K562 (cell line): ENCODE results near the gene DNAAF3. TPM values are rescaled to one million over a fixed set of nuclear protein-coding genes. Genes with fewer than 3 reads are reported as not detected.

Experiments used
- ARHGAP35 ChIP-seq: fragments of 450-650 bp; IDR thresholded peaks from 2 replicates; pipeline ENCODE4 v1.6.1; 2018; ENCODE audit not compliant: partially characterized antibody
- BRF1 ChIP-seq: IDR thresholded peaks from 3 replicates; pipeline ENCODE4 v1.6.1; 2011; ENCODE audit warnings: borderline replicate concordance, mild to moderate bottlenecking; ENCODE audit not compliant: insufficient read length; ENCODE audit errors: extremely low read depth
- CBX5 ChIP-seq: IDR thresholded peaks from 2 replicates; pipeline ENCODE4 v1.6.1; 2014; ENCODE audit warnings: low read depth, borderline replicate concordance
- DACH1 ChIP-seq: fragments of 450-650 bp; IDR thresholded peaks from 2 replicates; pipeline ENCODE4 v1.6.1; 2018; ENCODE audit not compliant: partially characterized antibody
- ELK1 ChIP-seq: sonication (generic); formaldehyde crosslinking; IDR thresholded peaks from 2 replicates; pipeline ENCODE4 v1.8.1; 2022; ENCODE audit warnings: missing genetic modification reagents
- FUS ChIP-seq: fragments of 200-400 bp; formaldehyde crosslinking; optimal IDR thresholded peaks from 2 replicates; pipeline ENCODE3; 2017; ENCODE audit warnings: low read depth, low read length
- GMEB1 ChIP-seq: fragments of 250-450 bp; sonication (Bioruptor Pico); IDR thresholded peaks from 2 replicates; pipeline ENCODE4 v1.4.0; 2020; ENCODE audit warnings: mild to moderate bottlenecking
- HDAC6 ChIP-seq: IDR thresholded peaks from 2 replicates; pipeline ENCODE4 v1.6.1; 2012; ENCODE audit warnings: low read depth, mild to moderate bottlenecking, control low read depth, inconsistent platforms, low read length, moderate library complexity
- MIER1 ChIP-seq: fragments of 450-650 bp; IDR thresholded peaks from 2 replicates; pipeline ENCODE4 v1.6.1; 2016; ENCODE audit warnings: antibody characterized with exemption, mild to moderate bottlenecking, low read depth
- MTA3 ChIP-seq: fragments of 450-650 bp; formaldehyde crosslinking; IDR thresholded peaks from 2 replicates; pipeline ENCODE4 v1.6.1; 2017; ENCODE audit warnings: mild to moderate bottlenecking, borderline replicate concordance
- OTX1 ChIP-seq: fragments of 450-650 bp; formaldehyde crosslinking; IDR thresholded peaks from 2 replicates; pipeline ENCODE4 v1.4.0; 2022; ENCODE audit warnings: mild to moderate bottlenecking
- PTTG1 ChIP-seq: fragments of 450-650 bp; IDR thresholded peaks from 2 replicates; pipeline ENCODE4 v1.6.1; 2016; ENCODE audit warnings: low read depth, mild to moderate bottlenecking, missing genetic modification characterization, missing compliant biosample characterization
- SREBF1 ChIP-seq: fragments of 150-350 bp; IDR thresholded peaks from 2 replicates; pipeline ENCODE4 v1.6.1; 2014; ENCODE audit warnings: antibody characterized with exemption, low read depth, low read length, borderline replicate concordance
- STAT5A ChIP-seq: IDR thresholded peaks from 2 replicates; pipeline ENCODE4 v1.6.1; 2012; ENCODE audit warnings: low read length, inconsistent platforms, borderline replicate concordance
- TAF1 ChIP-seq: IDR thresholded peaks from 2 replicates; pipeline ENCODE4 v1.6.1; 2011; ENCODE audit warnings: mild to moderate bottlenecking, low read length, moderate library complexity; ENCODE audit not compliant: insufficient read depth, control insufficient read depth, severe bottlenecking; ENCODE audit errors: extremely low read depth
- TCF7 ChIP-seq: sonication (generic); IDR thresholded peaks from 2 replicates; pipeline ENCODE4 v1.6.1; 2016; ENCODE audit warnings: antibody characterized with exemption, borderline replicate concordance
- TRIM28 ChIP-seq: fragments of 450-650 bp; IDR thresholded peaks from 2 replicates; pipeline ENCODE4 v1.6.1; 2017
- ZNF12 ChIP-seq: sonication (generic); formaldehyde crosslinking; IDR thresholded peaks from 2 replicates; pipeline ENCODE4 v1.4.0; 2020; ENCODE audit warnings: mild to moderate bottlenecking, missing genetic modification reagents
- ZNF224 ChIP-seq: sonication (generic); formaldehyde crosslinking; IDR thresholded peaks from 2 replicates; pipeline ENCODE4 v1.8.0; 2022; ENCODE audit warnings: mild to moderate bottlenecking, missing genetic modification reagents
- ZNF282 ChIP-seq: sonication (generic); formaldehyde crosslinking; IDR thresholded peaks from 2 replicates; pipeline ENCODE4 v1.8.1; 2023; ENCODE audit warnings: missing genetic modification reagents
- ZNF311 ChIP-seq: fragments of 250-450 bp; sonication (Bioruptor Pico); IDR thresholded peaks from 2 replicates; pipeline ENCODE4 v1.4.0; 2020; ENCODE audit warnings: mild to moderate bottlenecking, moderate library complexity
- ZNF408 ChIP-seq: fragments of 250-450 bp; sonication (Bioruptor Pico); IDR thresholded peaks from 2 replicates; pipeline ENCODE4 v1.4.0; 2020; ENCODE audit warnings: low read depth, mild to moderate bottlenecking, moderate library complexity
- ZNF668 ChIP-seq: fragments of 250-450 bp; sonication (Bioruptor Pico); IDR thresholded peaks from 2 replicates; pipeline ENCODE4 v1.8.0; 2022; ENCODE audit warnings: mild to moderate bottlenecking, inconsistent platforms
- ZNF79 ChIP-seq: fragments of 250-450 bp; sonication (Bioruptor Pico); IDR thresholded peaks from 2 replicates; pipeline ENCODE4 v1.4.0; 2020; ENCODE audit warnings: low read depth, mild to moderate bottlenecking, moderate library complexity
- ZSCAN32 ChIP-seq: fragments of 450-650 bp; formaldehyde crosslinking; IDR thresholded peaks from 2 replicates; pipeline ENCODE4 v1.4.0; 2020; ENCODE audit warnings: mild to moderate bottlenecking, moderate library complexity
- polyA plus RNA-seq, 8 experiments: library from polyadenylated mRNA; depleted of rRNA in 4 of 8; stranded (reverse) in 5 of 8; unstranded in 3 of 8; fragments of >200 nt; fragmentation: Nextera tagmentation in 2 of 8; fragmentation: Illumina TruSeq in 1 of 8; extraction: Ambion mirVana in 2 of 8; extraction: Trizol in 1 of 8; gene quantifications; 2 replicates each; pipeline versions ENCODE4 v1.2.1 to v1.2.3, GENCODE V29; 2011 to 2014; ENCODE audit warnings: inconsistent platforms in 1 of 8, missing spikeins in 1 of 8
- total RNA-seq, 7 experiments: library from RNA; depleted of rRNA in 6 of 7; stranded (reverse); fragments of >200 nt in 6 of 7; fragmentation: Illumina TruSeq in 2 of 7; extraction: Trizol in 2 of 7; gene quantifications; 2 replicates each; pipeline versions ENCODE4 v1.2.1 to v1.2.3, GENCODE V29; 2011 to 2021; ENCODE audit warnings: low replicate concordance in 1 of 7

Gene DNAAF3
- total and polyA plus RNA-seq, 9 of the 15 experiments (the other 6 are each of a cell fraction or from before 2014, with no cell fraction given), result 21.6 to 61.5 (median 43.0) TPM

GRCh38 chr19:55166530-55167268 lies at the start of gene DNAAF3 (continued):
- TF ChIP-seq TAF1 (no peak), ZNF668 (CRISPR knock-in tag) (no peak), ZNF282 (no peak), ELK1 (no peak), DACH1 (no peak), FUS (no peak), CBX5 (no peak), ZSCAN32 (CRISPR knock-in tag) (no peak), TRIM28 (no peak), OTX1 (CRISPR knock-in tag) (0 out of 2 replicates have a peak, but pooled peaks have one; percentile 52), MTA3 (no peak; the same call in 1 of the 2 replicates), SREBF1 (peak; percentile 77; the same call in 1 of the 2 replicates), BRF1 (no peak), GMEB1 (CRISPR knock-in tag) (0 out of 2 replicates have a peak, but pooled peaks have one; percentile 46), MIER1 (peak; percentile 66; the same call in 1 of the 2 replicates), STAT5A (no peak; the same call in 1 of the 2 replicates), TCF7 (no peak), PTTG1 (no peak), ZNF408 (CRISPR knock-in tag) (no peak), HDAC6 (no peak), ZNF224 (CRISPR knock-in tag) (no peak), ZNF79 (CRISPR knock-in tag) (no peak), ZNF311 (CRISPR knock-in tag) (no peak), ZNF12 (no peak), ARHGAP35 (no peak)
